ENCODE data around the gene PRKAR2A. TPM values are rescaled to one million over a fixed set of nuclear protein-coding genes. Genes with fewer than 3 reads are reported as not detected.

The PRKAR2A gene
- total RNA-seq, result 26.9 and 29.5 TPM in 2 replicates

DNA sequence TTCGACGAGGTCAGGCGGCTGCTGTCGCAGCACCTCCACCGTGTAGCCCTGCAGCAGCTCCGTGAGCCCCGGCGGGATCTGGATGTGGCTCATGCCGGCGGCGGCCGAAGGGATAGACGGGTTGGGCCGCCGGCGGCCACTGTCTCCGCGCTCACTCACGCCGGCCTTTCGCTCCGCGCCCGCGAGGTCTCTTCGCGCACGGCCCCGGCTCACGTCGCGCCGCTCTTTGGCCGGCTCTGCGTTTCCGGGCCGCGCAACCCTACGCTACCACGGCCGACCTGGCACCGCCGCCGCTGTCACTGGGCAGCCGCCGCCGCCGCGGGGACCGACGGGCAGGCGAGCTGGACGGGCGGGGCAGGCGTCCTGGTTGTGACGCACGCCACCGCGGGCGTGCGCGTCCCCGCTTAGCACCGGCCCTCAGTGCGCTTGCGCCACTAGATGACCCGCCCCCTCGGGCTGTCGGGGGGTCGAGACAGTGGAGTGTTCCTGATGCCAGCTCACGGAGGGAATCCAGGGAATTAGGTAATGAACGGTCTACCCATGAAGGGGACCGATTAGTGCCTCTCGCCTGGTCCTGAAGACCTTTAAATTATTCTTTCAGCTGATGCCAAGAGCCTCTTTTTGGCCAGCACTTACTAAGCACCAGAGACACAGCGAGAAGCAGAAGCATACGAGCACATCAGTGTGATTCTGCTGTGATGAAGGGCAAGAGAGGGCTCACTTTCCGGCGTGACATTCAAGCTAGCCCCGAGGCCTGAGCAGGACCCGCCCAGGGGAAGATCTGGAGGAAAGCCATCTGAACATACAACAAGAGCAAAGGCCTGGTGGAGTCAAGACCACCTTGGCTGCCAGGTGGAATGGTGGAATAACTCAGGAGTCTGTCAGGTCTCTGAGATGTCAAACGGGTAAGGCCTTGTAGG is at the start of gene PRKAR2A:
PRKAR2A (minus strand) TSS at position 371 of the 920 bp plus-strand sequence; CDS start at position 93, 278 bp downstream.

DNA sequence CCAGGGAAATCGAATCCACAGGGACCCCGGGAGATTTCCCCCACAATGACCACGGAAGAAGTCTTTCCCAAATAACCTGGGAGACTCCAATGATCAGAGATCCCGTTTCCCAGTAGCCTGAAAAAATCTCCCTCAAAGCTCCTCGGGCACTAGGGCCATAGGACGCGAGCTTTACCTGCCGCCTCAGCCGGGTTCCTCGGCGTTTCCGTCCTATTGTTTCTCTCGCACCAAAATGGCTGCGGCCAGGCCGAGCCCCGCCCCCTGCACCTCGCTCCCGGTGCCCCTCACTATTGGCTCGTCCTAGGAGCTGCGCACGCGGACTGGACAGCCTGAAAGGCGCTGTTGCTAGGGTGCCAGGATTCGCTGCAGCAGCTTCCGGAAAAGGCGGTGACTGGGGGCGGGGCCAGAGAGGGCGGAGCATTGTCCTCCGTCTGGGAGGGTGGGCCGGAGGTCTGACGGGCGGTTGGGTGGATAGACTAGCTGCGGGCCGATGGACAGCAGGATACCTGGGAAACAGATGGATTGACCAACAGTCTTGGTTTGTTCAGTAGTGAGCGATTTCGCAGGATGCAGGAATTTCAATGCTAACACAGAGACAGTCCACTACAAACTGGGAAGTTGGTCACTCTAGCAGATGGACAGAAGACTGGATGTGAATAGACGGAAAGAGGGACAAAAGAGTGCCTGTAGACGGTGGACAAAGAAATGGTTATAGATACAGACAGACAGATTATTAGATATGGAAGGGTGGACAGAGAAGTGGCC is 130.5 kb downstream of the PRKAR2A start, which contains the start of gene IP6K2:
IP6K2 (minus strand) TSS at position 240 of the 765 bp plus-strand sequence. CDS start 21,930 bp downstream, outside the sequence.

Other genes starting within 250 kb of the PRKAR2A start
- 599 and 603 TPM in 2 replicates for gene UQCRC1, start 238.2 kb downstream of the PRKAR2A start, total RNA-seq
- not detected in 2 replicates for gene TMEM89, start 226.1 kb downstream of the PRKAR2A start, total RNA-seq
- gene SLC26A6, start 212.4 kb downstream of the PRKAR2A start, total RNA-seq, result 52.5 and 53.9 TPM in 2 replicates
- gene CELSR3, start 185.0 kb downstream of the PRKAR2A start, total RNA-seq, result 1.0 and 1.1 TPM in 2 replicates
- gene NCKIPSD, start 162.0 kb downstream of the PRKAR2A start, total RNA-seq, result 15.8 and 19.2 TPM in 2 replicates
- gene IP6K2, start 130.7 kb downstream of the PRKAR2A start, total RNA-seq, result 53.0 and 55.1 TPM in 2 replicates
- 8.1 and 15.5 TPM in 2 replicates for gene SLC25A20, start 51.0 kb upstream of the PRKAR2A start, total RNA-seq
- 51.1 and 69.0 TPM in 2 replicates for gene ARIH2, start 71.0 kb upstream of the PRKAR2A start, total RNA-seq
- gene P4HTM, start 142.4 kb upstream of the PRKAR2A start, total RNA-seq, result 2.2 and 3.5 TPM in 2 replicates
- 43.7 and 44.7 TPM in 2 replicates for gene WDR6, start 159.5 kb upstream of the PRKAR2A start, total RNA-seq
- gene DALRD3, start 170.7 kb upstream of the PRKAR2A start, total RNA-seq, result 67.4 and 78.1 TPM in 2 replicates
- 163 and 199 TPM in 2 replicates for gene NDUFAF3, start 174.2 kb upstream of the PRKAR2A start, total RNA-seq
- 254 and 314 TPM in 2 replicates for gene IMPDH2, start 181.5 kb upstream of the PRKAR2A start, total RNA-seq
- 53.3 and 54.4 TPM in 2 replicates for gene QRICH1, start 246.2 kb upstream of the PRKAR2A start, total RNA-seq